Stimulated activated CD8-positive, alpha-beta memory T cell treated with anti-CD3 and anti-CD28 coated beads, Interleukin-15, amount 100 ng/mL, for 24 hours (primary cell): Measurements from ENCODE around the gene CGB1.
"Not testable (repeated sequence)": the region's sequence is repeated elsewhere in the genome, so short reads cannot be mapped to it uniquely, and the experiment has no call there.

Experiments
- DNase-seq: peaks from one replicate; pipeline ENCODE4 v3.0.0-alpha.2; 2020; ENCODE audit warnings: low read depth

CGB1 gene

DNA sequence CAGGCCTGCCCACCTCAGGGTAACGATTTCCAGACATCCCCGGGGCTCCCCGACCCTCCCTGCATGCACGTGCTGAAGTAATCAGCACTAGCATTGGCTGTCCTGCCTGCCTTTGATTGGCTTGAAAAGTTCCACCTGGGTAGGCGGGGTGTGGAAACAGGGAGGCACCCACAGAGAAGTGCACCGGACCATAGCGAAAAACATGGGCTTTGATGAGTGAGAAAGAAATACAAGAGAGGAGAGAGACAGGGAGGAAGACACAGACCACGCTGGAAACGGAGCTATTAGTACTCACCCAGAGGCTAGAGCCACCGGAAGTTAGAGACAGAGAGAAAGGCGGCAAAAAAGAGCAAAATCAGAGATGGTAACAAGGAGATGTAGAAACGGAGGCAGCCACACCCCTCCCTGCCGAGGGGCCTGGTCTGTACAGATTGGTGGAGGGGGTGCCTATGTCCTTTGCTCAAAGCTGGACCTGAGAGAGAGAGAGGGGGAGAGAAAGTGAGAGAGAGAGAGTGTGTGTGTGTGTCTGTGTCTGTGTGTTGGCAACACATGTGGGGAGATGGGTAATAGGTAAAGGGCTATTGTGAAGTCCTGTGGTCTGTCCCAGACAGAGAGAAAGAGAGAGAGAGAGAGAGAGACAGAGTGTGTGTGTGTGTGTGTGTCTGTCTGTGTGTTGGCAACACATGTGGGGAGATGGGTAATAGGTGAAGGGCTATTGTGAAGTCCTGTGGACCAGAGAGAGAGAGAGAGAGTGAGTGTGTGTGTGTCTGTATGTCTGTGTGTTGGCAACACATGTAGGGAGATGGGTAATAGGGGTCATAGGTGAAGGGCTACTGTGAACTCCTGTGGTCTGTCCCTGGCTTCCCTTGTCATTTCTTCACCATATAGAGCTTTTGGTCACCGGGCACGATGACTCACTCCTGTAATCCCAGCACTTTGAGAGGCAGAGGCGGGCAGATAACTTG is 15.5 kb downstream of the CGB1 start:
- DNase-seq = no peak

DNA sequence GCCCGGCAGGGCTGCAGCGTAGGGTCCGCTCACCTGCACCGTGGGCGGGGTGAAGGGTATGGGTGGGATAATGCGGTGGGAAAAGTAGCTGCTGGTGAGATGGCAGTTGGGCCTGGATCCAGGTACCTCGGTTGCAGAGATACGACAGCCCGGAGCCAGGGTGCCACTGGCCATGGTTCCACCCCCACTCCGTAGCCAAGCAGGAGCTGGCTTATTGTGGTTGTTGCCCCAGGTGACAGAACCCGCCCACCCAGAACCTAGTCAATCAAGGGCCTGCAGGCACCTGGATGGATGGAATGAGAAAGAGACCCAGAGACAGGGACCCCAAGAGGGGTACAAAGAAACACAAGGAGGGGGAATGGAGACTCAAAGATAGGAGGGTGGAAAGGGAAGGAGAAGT is 16.4 kb downstream of the CGB1 start:
- no peak for DNase-seq

DNA sequence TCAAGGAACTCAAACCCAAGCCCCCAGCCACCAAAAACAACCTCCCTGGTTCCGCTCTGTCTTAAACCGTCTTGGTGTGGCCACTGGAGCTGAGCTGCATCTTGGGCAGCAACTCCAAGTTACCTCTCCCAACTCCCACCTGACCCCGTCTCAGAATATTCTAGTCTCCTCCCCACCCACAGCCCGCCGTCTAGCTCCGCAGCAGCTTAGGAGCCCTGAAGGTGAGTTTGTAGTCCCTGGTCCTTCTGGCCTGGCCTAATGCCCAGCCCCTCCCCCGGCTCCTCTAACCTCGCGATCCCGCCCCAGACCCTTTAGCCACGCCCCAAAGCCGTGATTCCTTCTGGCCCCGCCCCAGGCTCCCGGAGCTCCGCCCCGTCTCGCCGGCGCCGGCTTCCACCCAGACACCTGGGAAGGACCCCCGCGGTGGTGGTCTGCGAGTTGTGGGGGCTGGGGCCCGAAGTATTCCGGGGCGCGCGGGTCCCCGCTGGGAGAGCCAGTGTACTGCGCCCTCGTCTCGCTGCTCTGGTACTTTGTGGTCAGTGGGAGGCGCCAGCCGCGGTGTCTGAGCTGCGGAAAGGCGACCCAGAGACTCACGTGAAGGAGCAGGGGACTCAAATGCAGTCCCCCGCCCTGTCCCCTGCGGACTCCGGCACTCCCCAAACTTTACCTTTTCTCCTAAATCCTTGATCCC is 17.3 kb downstream of the CGB1 start:
- DNase-seq = peak; percentile 31

DNA sequence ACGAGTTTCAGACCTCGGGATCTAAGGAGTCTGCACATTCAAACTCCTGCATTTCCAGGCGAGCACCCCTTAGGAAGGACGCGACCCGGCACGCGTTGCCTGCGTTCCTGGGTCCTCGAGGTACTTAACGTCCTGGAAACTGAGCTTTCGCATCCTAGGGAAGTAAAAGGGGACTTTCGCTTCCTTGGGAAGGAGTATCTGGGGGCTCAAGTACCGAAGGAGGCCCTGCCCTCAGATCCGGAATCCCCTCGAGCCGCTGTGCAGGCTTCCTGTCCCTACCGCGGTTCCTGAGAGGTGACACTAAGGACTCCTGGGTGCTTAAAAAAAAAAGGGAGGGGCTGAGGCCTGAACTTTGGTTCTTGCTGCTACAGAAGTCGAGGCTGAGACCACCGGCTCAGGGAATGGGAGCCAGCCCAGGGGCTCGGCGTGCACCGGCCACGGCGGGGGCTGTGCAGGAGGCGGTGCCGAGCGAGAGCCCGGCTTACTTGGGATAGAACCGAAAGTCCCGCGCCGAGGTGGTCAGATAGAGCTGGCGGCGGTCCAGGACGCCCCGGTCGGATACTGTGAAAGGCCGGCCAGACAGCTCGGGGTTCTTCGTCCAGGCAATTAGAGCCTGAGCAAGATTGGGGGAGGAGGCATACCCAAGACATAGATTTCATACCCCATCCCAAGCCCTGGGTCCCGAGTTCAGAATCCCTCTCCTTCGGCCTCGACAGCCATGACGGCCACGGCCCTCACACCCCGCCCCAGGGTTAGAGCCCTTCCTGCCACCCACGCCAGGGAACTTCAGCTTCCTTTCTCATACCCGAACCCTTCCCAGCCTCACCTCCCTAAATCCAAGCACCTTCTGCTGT is 18.1 kb downstream of the CGB1 start:
- not testable (repeated sequence) for DNase-seq

GRCh38 chr19:49017666-49018351 is 18.9 kb downstream of the CGB1 start:
- DNase-seq = no peak

DNA sequence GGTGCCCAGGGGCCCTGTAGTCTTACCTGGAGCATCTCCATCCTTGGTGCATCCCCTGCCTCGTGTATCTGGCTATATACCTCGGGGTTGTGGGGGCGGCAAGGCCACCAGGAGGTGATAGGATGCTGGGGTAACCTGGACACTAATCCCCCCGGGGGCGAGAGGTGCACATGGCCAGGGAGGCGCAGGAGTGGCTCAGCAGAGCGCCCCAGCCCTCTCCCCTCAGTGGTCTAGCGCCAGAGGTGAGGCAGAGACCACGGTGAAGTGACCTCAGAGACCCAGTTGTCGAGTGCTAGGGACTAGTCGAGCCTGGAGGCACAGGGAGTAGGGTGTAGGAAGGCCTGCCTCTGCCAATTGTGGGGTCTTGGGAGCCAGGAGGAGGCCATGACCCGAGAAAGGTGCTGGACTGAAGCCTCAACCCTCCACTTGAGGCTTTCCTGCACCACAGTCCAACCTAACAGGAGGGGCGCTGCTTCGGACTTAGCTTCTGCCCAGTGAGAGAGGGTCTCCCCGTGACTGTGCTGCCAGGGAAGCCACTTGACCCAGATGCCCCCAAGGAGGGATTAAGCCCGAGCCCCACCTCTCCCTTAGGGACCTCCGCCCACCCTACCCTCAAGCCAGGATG is 19.5 kb downstream of the CGB1 start, which contains the start of gene LHB:
Gene LHB (minus strand): TSS at position 51 of the 625 bp plus-strand sequence. CDS start 10 bp downstream, at position 41.
- DNase-seq = no peak

DNA sequence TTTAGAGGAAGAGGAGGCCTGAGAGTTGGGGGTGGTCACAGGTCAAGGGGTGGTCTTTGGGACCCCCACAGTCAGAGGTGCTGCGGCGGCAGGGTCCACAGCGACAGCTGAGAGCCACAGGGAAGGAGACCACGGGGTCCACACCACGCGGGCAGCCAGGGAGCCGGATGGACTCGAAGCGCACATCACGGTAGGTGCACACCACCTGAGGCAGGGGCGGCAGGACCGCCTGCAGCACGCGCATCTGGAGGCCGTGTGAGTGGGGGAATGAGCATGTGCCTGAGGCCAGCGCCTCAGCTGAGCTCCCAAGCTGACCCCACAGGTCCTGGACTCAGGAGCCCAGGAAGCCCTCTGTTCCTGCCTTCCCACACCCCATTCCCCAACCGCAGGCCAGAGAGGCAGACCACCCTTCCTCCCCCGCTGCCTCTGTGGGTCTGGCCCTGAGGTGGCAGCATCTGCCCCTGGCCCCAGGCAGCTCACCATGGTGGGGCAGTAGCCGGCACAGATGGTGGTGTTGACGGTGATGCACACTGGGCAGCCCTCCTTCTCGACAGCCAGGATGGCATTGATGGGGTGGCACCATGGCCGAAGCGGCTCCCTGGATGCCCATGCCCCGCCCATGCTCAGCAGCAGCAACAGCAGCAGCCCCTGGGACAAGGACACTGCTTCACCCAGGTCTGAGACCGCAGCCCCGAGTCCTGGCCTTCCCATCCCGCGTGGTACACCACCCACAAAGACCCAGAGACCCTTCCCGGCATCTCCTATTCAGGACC is 20.4 kb downstream of the CGB1 start:
- DNase-seq = no peak

DNA sequence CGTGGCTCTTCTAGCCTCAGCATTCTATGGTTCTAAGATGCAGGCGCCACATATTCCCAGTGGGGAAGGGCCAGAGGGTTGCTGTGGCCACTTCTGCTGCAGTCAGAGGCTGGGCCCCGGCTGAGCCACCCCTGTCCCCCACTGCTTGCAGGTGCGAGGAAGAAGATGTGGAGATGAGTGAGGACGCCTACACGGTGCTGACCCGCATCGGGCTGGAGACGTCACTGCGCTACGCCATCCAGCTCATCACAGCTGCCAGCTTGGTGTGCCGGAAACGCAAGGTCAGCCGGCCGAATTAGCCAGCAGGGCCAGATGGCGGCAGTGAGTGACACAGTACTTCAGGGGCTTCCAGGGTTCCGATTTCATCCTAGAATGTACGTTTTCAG is 21.8 kb downstream of the CGB1 start:
- DNase-seq = no peak

DNA sequence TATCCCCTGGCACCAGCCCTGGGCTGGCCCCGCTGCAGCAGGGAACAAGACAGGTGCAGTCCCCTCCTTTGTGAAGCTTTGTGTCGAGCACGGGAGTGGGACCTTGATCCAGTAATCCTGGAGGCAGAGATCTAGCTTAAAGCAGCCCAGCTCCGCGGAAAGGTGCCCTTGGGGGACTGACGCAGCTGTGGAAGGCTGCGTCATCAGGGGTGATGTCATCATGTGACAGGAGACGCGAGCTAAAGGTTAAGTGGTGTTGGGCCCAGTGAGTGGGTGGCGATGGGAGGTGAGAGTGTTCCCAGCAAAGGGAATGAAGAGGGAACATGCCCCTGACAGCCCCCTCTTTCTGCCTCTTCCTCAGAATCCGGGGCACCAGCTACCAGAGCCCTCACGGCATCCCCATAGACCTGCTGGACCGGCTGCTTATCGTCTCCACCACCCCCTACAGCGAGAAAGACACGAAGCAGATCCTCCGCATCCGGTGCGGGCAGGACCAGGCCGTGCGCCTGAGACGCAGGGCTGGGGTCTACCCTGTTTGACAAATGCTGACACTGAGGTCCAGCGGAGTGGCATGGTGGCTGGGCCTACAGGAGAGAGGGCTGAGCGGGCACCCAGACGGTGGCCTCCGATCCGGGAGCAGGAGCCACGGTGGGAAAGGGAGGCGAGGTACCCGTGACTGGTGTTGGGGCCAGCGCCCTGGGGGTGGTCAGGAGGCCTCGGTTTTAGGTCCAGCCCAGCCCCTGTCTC is 22.4 kb downstream of the CGB1 start:
- DNase-seq = no peak

GRCh38 chr19:49011194-49011593 is 25.5 kb downstream of the CGB1 start:
- DNase-seq = no peak

DNA sequence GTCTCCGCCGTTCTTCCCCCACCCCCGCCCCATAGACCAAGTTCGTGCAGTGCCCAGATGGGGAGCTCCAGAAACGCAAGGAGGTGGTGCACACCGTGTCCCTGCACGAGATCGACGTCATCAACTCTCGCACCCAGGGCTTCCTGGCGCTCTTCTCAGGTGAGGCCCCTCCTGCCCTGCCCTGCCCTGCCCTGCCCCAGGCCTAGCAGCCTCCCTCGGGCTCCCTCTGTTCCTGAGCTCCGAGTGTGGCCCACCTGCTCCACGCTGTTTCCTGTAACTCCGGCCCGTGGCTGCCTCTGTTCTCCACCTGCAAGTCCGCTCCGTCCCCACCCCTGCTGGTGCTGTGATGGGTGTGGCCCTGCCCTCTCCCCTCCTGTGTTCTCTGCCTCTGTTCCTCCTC is 26.2 kb downstream of the CGB1 start:
- no peak for DNase-seq

- DNase-seq = no peak
These were observed 26.9 kb downstream of the CGB1 start for GRCh38 chr19:49009828-49010227.

DNA sequence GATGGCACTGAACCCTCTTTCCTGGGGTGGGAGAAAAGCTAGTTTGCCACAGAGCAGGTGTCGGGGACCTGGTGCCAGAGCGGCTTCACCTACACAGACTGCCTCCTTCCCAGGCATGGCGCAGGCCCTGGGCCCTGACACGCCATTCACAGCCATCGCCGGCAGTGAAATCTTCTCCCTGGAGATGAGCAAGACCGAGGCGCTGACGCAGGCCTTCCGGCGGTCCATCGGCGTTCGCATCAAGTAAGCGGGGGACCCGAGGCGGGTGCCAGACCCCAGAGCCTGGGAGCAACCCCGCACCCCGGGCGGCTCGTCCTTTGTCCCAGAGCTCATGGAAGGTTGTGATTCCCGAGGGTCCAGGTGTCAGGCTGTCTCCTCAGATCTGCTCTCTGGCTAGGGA is 29.8 kb downstream of the CGB1 start:
- DNase-seq = no peak

DNA sequence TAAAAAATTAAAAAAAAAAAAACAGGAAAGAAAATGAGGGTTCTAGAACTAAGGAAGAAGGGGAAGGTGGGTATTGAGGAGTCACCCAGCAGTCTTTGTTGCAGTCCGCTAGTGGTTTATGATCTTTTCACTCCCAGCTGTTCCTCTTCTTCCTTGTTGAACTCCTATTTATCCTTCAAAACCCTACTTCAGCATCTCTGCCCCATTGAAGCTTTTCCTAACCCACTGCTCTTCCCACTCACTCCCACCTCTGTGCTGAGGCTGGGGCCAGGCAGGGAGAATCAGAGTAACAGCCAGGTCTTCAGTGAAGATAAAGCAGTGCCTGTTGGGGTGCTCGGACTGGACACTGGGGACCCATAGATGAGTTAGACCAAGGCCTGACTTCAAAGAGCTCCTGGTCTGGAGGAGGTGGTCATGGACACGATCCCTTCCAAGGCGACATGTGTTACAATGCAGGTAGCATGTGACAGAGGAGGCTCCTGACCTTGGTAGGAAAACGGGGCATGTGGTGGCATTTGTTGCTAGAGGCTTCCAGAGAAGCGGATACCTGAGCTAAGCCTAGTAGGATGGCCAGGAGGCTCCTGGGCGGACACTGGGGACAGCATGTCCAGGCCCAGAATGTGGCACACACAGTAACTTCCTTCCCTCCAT is 31.6 kb downstream of the CGB1 start:
- no peak for DNase-seq

DNA sequence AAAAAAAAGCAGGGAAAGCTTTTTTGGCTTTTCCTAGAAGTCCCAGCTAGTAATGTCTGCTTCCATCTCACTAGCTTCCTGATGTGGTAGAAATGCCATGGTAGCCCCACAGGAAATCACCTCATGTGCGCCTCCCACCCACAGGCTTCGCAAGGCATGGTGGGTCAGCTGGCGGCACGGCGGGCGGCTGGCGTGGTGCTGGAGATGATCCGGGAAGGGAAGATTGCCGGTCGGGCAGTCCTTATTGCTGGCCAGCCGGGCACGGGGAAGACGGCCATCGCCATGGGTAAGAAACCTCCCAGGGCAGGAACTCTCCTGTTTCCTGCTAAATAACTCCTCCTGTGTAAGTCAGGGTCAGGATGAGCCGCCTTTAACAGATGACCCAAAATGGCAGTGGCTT is 32.6 kb downstream of the CGB1 start:
- DNase-seq = no peak

- no peak for DNase-seq
These were observed 37.0 kb downstream of the CGB1 start for GRCh38 chr19:48999481-49000325.

- DNase-seq = no peak
These were observed 38.7 kb downstream of the CGB1 start for GRCh38 chr19:48997972-48998371.

- no peak for DNase-seq
These were observed 42.7 kb downstream of the CGB1 start for GRCh38 chr19:48994035-48994386.
